ENCODE measurements around the gene TFAP2D. TPM values are rescaled to one million over a fixed set of nuclear protein-coding genes. Genes with fewer than 3 reads are reported as not detected.

TFAP2D gene
- total RNA-seq, 2 donors from 2014 or later = not detected

DNA sequence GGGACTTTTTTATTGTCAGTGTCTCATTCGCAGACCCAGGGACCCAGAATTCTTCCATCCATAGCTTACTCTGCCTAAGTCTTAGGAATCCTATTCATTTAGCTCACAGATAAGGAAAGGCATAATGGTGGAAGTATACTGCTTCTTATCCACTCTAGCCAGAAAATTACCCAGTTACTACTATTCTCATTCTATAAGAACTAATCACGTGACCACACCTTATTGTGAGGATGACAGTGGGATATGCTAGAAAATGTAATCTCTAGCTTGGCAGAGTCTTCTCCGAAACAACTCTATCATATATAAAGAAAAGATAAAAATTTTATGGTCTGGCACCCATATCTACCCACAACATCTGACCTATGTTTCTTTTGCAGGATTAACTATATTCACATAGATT, 21.2 kb downstream of the TFAP2D start:
- intact Hi-C loops (cut with DNase I) = no loop called here
- Histone ChIP-seq H3K9me3 (no peaks in the 10 kb centered on the region), H3K27me3 (replicated peaks; ENCODE audit: insufficient read depth) (no peaks in the 10 kb centered on the region), H3K4me3 (no peak overlapping the region), H3K4me1 (replicated peaks) (no peaks in the 10 kb centered on the region), H3K27ac (no peak overlapping the region), H3K36me3 (no peaks in the 10 kb centered on the region)
- 54% methylated on average over 3 of the region's 3 CpGs for WGBS
- no peak for DNase-seq (ENCODE audit: low spot score)
- TF ChIP-seq, protein P1, sequence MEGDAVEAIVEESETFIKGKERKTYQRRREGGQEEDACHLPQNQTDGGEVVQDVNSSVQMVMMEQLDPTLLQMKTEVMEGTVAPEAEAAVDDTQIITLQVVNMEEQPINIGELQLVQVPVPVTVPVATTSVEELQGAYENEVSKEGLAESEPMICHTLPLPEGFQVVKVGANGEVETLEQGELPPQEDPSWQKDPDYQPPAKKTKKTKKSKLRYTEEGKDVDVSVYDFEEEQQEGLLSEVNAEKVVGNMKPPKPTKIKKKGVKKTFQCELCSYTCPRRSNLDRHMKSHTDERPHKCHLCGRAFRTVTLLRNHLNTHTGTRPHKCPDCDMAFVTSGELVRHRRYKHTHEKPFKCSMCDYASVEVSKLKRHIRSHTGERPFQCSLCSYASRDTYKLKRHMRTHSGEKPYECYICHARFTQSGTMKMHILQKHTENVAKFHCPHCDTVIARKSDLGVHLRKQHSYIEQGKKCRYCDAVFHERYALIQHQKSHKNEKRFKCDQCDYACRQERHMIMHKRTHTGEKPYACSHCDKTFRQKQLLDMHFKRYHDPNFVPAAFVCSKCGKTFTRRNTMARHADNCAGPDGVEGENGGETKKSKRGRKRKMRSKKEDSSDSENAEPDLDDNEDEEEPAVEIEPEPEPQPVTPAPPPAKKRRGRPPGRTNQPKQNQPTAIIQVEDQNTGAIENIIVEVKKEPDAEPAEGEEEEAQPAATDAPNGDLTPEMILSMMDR (IDR thresholded peaks at IDR 0.05) = no peak
- TF ChIP-seq POLR2AphosphoS5 (IDR thresholded peaks at IDR 0.05) (no peak), POLR2A (IDR thresholded peaks at IDR 0.05) (no peak)

DNA sequence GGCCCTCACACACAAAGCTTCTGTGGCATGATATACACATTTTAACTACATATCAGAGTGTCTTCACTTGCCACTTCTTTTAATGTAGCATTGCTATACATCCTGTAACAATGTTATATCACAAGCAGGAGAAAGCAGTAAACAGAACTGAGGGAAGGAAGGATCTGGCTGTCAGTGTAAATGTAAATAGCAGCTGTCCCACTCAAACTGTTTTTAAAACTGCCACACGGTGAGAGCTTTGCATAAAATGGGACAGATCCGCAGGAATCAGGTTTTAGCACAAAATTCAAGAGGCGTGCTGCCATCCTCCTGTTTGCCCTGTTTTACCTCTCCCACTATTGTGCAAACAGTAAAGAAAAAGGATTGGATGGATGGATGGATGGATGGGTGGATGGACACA, 28.8 kb downstream of the TFAP2D start:
- no peak for DNase-seq (ENCODE audit: low spot score)
- no peak overlapping the region for H3K4me3 ChIP-seq
- H3K9me3 ChIP-seq = no peaks in the 10 kb centered on the region
- 39% methylated on average over 3 of the region's 3 CpGs for WGBS
- H3K27ac ChIP-seq = no peak overlapping the region
- intact Hi-C loops (cut with DNase I) = no loop called here
- TF ChIP-seq POLR2A (IDR thresholded peaks at IDR 0.05) = no peak
- TF ChIP-seq POLR2AphosphoS5 (IDR thresholded peaks at IDR 0.05) = no peak
- TF ChIP-seq, protein P1 (IDR thresholded peaks at IDR 0.05) = no peak
- no peaks in the 10 kb centered on the region for H3K27me3 ChIP-seq (replicated peaks; ENCODE audit: insufficient read depth)
- H3K4me1 ChIP-seq (replicated peaks) = no peaks in the 10 kb centered on the region
- H3K36me3 ChIP-seq = no peaks in the 10 kb centered on the region

DNA sequence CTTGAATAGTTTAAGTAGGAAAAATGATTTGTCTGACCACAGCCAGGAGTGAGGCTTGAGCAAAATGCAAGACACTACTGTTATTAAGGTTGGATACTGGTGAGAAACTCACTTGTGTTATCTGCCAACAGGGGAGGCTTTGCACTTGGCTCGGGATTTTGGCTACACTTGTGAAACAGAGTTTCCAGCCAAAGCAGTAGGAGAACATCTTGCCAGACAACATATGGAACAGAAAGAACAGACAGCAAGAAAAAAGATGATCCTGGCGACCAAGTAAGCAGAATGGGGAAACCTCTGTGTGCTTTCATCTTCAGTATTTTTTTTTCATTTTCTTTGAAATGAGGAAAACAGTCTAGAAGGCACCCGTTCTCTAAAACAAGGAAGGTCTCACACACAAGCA, 31.6 kb downstream of the TFAP2D start:
- TF ChIP-seq POLR2AphosphoS5 (IDR thresholded peaks at IDR 0.05) (no peak), POLR2A (IDR thresholded peaks at IDR 0.05) (no peak)
- TF ChIP-seq, protein P1 (IDR thresholded peaks at IDR 0.05) = no peak
- intact Hi-C loops (cut with DNase I) = no loop called here
- 57% methylated on average over 3 of the region's 3 CpGs for WGBS

DNA sequence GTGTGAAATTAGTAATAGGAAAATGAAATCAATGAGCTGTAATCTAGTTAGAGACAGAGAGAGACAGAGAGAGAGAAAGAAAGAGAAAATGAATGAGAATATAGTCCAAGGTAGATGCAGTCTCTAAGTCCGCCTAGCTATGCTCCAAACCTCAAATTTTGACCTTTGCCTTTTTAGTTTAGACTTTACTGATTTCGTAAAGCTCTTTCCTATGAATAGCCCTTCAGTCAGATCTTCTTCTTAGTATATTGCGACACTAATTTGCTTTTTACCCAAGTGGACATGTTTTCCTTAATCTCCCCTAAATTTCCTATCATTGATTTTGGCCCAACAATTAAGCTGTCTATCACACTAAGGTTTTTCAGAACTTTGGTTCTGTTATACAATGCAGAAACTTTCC, 49.5 kb downstream of the TFAP2D start:
- Histone ChIP-seq H3K27me3 (replicated peaks; ENCODE audit: insufficient read depth) (no peaks in the 10 kb centered on the region), H3K4me1 (replicated peaks) (no peaks in the 10 kb centered on the region), H3K9me3 (no peaks in the 10 kb centered on the region), H3K27ac (no peak overlapping the region), H3K4me3 (no peak overlapping the region), H3K36me3 (no peaks in the 10 kb centered on the region)
- WGBS = 80% methylated on average over 3 of the region's 3 CpGs
- intact Hi-C loops (cut with DNase I) = no loop called here
- TF ChIP-seq, protein P1 (IDR thresholded peaks at IDR 0.05) = no peak
- no peak for TF ChIP-seq POLR2AphosphoS5 (IDR thresholded peaks at IDR 0.05)
- no peak for TF ChIP-seq POLR2A (IDR thresholded peaks at IDR 0.05)
- DNase-seq (ENCODE audit: low spot score) = no peak

More for the DNA sequence above, 31.6 kb downstream of the TFAP2D start:
- Histone ChIP-seq H3K9me3 (no peaks in the 10 kb centered on the region), H3K27me3 (replicated peaks; ENCODE audit: insufficient read depth) (no peaks in the 10 kb centered on the region), H3K4me3 (no peak overlapping the region), H3K27ac (no peak overlapping the region), H3K4me1 (replicated peaks) (no peaks in the 10 kb centered on the region), H3K36me3 (no peaks in the 10 kb centered on the region)
- DNase-seq (ENCODE audit: low spot score) = no peak

DNA sequence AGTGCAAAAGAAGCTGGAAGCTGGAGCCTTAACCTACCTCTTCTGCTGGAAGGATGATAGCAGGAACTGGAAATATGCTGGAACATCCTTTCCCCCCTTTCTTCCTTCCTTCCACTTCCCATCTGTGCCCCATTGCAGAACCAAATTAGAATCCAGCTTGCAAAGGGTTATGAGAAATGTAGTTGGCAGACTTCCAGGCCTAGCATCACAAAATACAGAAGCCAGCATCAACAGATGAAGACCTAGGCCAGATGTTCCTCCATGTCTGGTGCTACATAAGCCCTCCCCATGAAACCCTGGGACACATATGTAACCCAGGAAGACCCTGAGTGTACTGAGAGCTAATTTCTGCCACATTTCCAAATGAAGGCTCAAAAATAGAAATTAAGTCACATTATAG, 65.4 kb downstream of the TFAP2D start:
- H3K27ac ChIP-seq = no peak overlapping the region
- TF ChIP-seq POLR2A (IDR thresholded peaks at IDR 0.05) (no peak), POLR2AphosphoS5 (IDR thresholded peaks at IDR 0.05) (no peak)
- TF ChIP-seq, protein P1 (IDR thresholded peaks at IDR 0.05) = no peak
- H3K27me3 ChIP-seq (replicated peaks; ENCODE audit: insufficient read depth) = no peaks in the 10 kb centered on the region
- no peaks in the 10 kb centered on the region for H3K4me1 ChIP-seq (replicated peaks)
- DNase-seq (ENCODE audit: low spot score) = no peak
- H3K4me3 ChIP-seq = no peak overlapping the region
- intact Hi-C loops (cut with DNase I) = no loop called here
- no peaks in the 10 kb centered on the region for H3K9me3 ChIP-seq
- H3K36me3 ChIP-seq = no peaks in the 10 kb centered on the region

Data from prostate gland (tissue), 2 donors.